Stimulated activated CD8-positive, alpha-beta memory T cell treated with anti-CD3 and anti-CD28 coated beads, Interleukin-15, amount 100 ng/mL, for 48 hours (primary cell): ENCODE results near the gene TBC1D1.

ENCODE experiments used
- DNase-seq, 2 donors: peaks; one replicate each; pipeline ENCODE4 v3.0.0-alpha.2; 2020; ENCODE audit warnings: low read depth in 2 of 2

TBC1D1 gene

DNA sequence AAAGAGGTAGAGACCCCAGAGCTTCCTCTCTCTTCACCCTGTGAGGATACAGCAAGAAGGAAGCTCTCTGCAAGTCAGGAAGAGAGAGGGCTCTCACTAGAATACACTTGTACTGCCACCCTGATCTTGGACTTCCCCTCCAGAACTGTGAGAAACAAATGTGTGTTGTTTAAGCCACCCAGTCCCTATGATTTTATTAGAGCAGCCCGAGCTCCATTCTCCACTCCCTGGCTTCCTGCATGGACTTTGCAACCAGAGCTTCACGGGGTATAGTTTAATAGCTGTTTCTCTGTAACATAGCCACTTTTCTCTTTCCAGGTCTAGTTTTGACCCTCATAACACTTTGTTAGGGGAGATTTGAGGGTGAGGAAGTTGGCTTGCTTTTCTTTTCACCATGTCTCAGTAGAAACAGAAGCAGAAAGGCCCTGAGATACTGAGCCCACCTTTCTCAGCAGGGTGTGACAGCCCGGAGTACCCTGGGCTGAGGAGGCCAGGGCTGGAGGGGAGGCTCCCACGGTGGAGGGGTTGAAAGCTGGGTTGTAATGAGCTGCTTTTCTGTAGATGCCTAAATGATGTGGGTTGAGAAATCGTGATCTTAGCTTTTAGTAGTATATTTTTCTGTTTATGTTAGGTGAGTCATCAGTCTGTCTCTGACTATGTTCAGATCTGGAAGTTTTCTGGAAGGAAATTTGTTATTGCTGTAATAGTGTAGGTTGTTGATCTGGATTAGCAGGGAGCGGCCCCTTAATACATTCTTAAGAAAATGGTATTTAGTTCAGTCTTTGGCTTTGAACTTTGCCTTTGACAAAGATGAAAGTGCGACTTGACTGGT lies 187.9 kb downstream of the TBC1D1 start:
- no peak for DNase-seq

DNA sequence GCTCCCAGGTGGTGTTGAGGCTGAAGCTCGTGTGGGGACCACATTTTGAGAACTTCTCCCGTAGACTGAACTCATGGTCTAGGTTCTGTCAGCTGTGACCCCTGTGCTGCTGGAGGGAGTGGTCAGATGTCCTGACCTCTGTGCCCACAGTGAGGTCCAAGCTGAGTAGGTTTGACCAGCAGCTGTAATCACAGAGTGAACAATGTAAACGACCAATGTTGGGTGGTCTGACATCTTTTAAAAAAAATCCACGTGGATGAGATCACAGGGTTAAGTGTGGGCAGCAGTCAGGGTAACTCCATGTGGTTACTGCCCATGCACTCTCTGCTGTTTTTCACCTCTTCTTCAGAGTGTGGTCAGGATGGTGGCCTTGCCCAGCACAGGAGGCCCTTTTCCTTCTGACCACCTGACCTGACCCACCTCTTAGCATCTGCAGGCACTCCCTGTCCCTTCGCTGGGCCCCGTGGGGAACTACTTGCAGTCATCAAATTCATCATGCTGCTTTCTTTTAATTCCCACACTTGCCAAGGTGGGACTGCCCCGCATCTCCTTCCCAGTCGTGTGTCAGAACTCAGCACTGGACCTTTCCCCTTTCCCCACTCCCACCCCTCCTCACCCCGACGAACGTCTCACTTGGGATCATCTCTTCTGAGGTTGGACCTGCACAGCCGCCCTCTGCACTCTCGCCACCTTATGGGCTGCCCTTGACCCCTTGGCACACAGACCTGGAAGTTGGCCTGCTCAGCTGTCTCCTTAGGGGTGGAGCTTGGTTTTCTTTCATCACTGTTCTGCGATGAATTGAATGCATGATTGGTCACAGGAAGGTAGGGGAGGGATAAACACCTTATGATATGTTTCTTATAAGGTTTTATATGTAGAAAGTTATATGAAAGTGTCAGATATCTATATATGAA lies 189.4 kb downstream of the TBC1D1 start:
- no peak for DNase-seq

DNA sequence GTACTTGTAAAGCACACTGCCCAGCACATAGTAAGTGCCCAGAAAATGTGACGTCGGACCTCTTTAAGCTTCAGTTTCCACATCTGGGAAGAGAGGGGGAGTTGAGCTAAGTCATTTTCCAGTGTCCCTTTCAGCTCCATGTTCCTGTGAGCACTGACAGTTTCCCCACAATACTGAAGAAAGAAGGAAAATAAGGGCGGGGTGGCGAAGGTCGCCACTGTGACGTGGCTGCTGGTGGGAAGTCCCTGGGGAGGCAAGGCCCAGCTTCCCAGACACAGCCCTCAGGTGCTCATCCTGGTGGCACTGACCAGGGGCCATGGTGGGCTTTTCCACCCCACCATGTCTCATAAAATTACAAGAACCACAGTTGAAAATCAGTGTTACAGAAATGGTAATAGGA lies 191.1 kb downstream of the TBC1D1 start:
- no peak for DNase-seq

DNA sequence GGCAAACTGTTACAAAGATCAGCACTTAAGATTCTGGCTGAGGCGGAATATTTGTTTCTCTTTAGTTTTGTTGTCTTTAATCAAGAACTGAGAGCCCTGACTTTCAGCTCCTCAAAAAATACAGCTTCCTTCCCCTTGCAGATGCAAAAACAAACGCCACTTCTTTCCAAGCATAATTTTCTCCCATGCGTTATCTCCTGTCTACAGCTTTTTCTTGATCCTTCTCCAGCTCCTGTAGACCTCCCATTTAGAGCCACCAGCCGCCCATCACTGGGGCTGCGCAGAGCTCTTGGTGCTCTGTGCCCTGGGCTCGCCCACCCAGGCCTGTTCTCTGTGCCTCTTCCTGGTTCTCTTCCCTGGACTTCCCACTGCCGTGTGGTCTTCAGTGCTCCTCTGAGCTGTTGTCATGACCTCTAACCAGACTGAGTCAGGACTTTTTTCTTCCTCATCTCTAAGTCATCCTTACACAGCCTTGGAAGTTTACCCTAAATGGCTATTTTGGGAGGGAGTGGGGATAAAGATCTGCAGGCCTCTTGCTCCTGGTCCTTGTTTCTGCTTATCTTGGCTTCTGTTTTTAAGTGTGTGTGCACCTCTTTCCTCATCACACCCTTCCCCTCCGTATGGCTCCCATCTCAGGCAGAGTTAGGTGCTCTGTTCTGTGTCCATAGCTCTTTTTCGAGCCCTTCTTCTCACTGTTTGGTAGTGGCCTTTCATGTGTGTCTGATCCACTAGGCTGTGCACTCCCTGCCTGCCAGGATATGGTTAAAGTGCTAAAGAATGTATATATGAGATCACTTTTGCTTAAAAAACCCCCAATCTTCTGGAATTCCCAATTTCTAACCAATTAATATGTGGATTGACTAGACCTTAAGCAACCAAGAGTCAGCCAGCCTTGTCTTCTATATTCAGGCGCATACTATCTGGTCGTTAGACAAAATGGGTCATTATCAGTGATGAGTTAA lies 191.8 kb downstream of the TBC1D1 start:
- DNase-seq: no peak

DNA sequence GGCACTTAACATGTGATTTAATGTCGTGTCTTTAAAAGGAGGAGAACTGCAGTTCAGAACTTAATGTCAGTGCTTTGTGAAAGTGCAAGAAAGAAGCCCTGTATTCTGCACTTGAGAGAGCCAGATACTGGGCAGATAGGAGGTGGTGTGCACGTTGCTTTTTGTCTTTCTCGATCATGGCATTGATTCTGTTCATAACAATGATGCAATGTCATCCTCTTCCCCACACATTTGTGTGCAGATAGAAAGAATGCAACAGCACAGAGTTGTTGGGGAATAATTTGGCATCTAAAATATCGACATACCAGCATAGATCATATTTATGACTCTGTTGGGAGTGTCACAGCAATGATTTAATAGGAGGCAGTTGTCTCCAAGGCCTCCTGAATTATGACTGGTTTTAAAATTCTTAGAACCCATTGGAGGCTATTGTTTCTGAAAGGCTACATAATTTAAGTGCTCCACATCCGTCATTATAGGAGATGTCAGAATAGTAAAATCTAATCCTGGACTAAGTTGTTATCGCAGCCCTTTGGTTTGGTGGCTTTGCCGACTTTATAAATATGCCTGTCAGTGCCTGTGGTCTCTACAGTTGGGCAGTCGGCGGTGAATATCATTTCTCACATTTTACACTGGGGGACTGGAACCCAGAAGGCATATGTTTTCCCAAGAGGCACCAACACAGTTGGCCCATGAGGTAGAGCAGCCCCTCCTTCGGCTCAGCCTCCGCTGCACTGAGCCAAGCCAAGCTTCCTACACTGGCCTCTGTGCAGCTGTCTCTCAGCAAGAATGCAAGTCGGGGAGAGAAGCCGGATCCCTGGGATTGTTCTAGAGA lies 194.2 kb downstream of the TBC1D1 start:
- no peak for DNase-seq

DNA sequence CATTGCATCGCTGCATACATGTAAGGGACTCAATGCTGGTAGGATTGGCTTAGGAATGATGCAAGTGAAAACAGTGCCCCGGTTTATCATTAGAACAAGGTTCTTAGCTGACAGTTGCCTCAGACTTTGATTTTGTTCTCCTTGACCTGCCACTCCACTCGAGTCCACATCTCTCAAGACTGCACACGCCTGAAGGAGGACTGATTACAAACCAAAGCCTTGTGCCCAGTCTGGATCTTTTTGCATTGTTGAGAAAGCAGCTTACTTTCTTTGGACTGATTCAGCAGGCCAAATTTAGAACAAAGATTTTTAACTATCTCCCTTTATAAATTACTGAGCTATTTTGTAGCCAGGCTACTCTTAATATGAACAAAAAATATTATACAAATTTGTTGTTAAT lies 194.9 kb downstream of the TBC1D1 start:
- DNase-seq: no peak

DNA sequence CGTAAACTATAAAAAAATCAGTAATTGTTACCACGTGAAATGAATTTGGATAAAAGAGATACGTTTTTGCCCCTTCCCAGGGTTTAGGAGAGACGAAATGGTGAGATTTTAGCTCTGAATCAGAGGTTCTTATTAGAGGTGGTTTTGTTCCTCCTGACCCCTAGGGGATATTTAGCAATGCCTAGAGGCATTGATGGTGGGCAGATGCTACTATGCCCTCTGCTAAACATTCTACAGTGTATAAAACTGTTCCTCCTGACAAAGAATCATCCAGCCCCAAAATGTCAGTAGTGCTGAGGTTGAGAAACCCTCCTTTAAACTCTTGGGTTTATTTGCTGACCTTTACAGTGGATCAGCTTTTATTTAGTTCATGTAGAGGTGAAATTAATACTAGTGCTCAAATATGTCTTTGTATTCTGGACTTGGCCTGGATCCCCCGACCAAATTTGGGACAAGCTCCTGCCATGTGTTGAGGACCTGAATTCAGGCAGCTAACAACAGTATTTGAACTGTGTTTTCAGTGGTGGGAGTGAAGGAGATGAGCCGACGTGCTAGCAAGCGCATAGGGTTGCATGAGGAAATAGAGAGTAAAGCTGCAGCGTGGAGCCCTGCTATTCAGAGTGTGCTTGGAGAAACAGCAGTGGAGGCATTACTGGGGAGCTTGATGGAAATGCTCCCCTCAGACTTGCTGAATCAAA lies 195.4 kb downstream of the TBC1D1 start:
- DNase-seq: no peak

DNA sequence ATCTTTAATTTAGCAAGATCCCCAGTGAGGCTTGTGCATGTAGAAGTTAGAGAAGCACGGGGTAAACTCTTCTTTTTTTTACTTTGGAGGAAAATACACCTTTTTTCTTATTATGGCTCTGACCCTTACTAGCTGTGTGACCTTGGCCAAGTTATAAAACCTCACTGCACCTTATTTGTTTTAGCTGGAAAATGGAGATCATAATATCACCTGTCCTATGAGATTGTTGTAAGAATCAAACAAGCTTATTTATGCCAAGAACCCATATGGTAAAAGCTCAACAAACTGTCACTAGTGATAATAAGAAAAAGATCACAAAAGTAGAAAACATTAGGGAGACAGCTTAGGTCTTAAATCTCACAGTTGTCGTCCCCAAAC lies 196.0 kb downstream of the TBC1D1 start:
- no peak for DNase-seq

DNA sequence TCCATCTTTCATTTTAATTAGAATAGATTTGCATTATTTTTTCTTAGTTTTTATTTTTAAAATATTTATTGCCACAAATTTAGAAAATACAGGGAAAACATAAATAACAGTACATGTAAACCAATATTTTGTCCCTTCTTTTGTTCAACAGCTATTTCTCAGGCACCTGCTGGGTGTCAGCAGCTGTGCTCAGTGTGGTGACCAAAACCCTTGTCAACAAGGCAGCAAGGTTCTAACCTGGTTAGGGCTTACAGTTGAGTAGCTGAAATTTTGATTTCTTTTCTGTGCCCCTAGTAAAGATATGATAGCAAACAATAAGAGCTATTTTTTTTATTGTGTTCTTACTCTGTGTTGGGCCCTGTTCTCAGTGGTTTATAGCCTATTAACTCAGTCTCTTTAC lies 197.4 kb downstream of the TBC1D1 start:
- DNase-seq: no peak

DNA sequence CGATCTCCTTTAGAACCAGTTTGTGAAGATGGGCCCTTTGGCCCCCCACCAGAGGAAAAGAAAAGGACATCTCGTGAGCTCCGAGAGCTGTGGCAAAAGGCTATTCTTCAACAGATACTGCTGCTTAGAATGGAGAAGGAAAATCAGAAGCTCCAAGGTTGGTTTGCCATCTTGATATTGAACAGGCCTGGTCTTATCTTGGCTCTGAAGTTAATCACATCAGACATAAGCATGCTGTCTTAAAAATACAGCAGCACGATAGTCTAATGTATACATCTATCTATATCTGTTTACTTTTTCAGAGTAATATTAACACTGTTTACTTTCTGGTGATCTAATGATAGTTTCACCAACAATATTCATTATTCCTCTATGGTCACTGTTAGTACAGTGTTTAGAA lies 199.1 kb downstream of the TBC1D1 start:
- DNase-seq: no peak

DNA sequence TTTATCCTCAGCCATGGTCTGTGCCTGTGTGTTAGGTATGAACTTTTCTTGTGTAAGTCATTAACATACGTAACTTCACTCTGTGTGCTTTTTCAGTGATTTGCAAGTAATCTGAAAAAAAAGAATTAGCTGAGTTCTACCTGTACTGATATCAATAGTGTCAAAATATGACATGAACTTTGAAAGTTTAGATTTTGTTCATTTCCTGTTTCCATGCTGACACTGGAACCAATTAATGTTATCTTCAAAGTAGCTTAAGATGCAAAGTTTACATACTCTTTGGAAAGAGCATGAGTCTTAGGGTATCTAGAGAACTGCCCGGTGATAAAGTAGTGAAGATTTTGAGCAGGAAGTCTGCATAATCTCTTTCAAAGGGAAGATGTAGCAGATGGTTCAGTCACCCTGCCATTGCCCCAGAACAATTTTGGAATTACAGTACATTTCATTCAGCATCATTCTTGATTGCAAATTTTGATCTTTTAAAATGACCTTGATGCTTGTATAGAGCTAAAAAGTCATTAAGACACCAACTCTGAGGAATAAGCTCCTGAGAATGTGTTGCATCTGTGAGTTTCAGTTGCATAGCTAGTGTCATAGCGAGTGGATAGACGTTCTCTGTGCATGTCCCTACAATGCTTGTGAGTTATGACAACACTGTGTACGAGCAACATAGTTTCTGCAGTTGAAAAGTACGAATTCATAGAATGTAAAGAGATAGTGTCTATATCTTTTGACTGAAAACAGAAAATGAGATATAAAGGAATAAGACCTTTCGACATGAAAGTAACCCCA lies 199.8 kb downstream of the TBC1D1 start:
- no peak for DNase-seq

DNA sequence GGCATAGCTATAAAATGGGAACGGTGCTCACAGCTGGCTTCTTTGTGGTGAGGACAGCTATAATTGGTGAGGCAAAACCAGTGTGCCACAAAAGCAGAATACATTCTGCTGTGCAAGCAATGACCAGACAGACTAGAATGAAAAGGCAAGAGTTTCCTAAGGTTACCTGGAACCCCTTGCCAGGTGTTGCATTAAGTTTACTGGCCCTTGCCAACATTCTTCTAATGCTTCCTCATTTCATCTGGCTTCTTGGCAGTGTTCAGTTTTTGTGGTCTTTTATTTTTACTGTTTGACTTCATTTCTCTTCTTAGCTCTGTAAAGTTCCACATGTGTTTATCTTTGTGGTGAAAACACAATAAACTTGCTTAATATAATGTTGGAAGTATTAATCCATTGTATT lies 200.8 kb downstream of the TBC1D1 start:
- DNase-seq: no peak

DNA sequence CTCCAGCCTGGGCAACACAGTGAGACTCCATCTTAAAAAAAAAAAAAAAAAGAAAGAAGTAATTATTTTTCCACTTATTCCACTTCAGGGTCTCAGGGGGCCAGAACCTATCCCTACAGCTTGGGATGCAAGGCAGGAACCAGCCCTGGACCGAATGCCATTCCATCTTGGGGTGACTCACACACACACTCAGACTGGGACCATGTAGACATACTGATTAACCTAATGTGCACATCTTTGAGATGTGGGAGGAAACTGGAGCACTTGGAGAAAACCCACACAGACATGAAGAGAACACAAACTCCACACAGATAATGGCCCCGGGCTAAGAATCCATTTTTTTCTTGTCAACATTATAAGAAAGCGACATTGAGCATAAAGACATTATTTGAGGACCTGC lies 201.8 kb downstream of the TBC1D1 start:
- no peak for DNase-seq

DNA sequence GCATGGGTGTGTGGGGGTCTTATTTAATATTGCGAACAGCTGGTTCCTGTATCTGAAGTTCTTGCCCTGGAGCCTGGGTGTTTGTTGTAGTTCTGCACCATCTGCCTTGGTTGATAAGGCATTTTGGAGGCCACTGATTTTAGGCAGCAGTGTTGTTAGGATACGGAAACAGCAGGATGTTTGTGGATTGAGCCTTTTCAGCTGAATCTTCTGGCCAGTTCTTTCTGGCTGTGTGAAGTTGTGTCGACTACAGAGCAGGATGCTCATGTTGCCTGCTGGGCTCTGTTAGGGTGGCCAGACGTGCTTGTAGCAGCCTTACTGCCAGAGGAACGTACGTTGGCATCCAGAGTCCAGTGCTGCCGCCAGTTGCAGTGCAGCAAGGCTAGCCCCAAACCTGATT lies 203.5 kb downstream of the TBC1D1 start:
- DNase-seq: no peak

DNA sequence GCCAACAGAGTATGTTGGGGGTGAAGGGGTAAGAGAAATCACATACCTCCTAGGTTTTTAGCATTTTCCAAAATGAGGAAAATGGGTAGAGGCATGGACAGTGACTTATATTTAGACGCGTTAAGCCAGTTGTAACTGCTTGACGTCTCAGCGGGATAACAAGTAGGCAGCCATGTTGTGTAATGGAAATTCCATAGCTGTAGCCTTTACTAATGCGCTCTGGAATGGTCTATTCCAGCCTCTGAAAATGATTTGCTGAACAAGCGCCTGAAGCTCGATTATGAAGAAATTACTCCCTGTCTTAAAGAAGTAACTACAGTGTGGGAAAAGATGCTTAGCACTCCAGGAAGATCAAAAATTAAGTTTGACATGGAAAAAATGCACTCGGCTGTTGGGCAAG lies 204.8 kb downstream of the TBC1D1 start:
- DNase-seq: no peak

DNA sequence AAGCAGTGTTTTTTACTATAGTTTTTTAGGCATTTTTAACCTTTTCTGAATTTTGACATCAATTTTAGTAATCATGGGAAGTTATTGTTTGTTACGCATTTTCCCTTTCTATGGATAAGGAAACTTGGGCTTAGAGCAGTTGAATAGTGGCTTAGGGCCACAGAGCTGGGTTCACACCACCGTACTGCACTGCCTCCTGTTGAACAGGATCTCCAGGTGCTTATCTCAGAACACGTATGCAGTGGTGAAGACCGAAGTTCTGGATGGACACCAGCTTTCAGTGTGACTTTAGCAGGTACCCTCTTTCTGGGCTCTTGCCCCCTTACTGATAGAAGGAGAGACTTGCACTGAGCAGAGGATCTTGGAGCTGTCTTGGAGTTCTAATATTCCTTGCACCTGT lies 206.9 kb downstream of the TBC1D1 start:
- DNase-seq: no peak

DNA sequence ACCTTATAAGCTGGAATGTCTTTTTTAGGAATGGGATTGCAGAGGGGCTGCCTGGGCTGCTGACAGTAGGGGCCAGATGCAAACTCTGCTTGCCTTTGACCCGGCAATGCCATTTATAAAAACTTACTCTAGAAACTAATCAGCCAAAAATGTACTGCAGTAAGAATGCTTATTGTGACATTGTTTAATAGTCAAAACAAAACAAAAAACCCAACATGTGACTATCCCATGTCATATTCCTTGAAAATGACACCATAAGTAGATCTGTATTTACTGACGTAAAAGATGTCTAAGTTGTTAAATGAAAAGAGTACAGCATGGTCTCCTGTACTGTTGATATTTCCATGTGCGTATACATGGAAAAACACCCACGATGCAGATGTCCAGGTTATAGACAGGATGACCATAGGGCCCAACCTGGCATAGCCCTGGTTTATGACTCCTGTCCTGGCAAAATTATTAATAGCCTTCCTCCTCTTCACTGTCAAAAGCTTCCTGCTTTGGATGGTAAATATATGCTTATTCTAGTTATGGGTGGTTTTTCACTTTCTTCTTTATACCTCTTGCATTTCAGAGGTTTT lies 208.2 kb downstream of the TBC1D1 start:
- DNase-seq: no peak

DNA sequence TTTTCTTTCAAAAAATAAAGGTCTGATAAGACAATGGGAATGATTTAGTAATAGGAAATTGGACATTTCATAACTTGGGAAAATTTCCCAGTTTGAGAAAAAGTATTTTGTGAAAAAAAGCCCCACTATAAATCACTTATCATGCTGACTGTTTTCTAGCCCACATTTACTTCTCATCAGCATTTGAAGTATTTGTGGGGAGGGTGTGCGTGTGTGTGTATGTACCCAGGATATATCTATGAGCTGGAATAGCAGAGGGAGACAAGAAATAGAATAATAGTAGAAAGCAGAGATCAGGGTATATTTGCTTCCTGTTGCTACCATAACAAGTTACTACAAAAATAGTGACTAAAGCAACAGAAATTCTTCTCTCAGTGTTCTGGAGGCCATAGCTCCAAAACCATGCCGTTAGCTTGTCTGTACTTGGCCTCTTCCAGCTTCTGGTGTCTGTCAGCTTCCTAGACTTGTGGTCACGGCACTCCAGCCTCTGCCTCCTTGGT lies 209.1 kb downstream of the TBC1D1 start:
- no peak for DNase-seq
